ENCODE data around the gene ARHGAP45. TPM values are rescaled to one million over a fixed set of nuclear protein-coding genes. Genes with fewer than 3 reads are reported as not detected.

ARHGAP45 gene
- total RNA-seq, 4 donors from 2014 or later = 82.6 to 187 (median 118) TPM

DNA sequence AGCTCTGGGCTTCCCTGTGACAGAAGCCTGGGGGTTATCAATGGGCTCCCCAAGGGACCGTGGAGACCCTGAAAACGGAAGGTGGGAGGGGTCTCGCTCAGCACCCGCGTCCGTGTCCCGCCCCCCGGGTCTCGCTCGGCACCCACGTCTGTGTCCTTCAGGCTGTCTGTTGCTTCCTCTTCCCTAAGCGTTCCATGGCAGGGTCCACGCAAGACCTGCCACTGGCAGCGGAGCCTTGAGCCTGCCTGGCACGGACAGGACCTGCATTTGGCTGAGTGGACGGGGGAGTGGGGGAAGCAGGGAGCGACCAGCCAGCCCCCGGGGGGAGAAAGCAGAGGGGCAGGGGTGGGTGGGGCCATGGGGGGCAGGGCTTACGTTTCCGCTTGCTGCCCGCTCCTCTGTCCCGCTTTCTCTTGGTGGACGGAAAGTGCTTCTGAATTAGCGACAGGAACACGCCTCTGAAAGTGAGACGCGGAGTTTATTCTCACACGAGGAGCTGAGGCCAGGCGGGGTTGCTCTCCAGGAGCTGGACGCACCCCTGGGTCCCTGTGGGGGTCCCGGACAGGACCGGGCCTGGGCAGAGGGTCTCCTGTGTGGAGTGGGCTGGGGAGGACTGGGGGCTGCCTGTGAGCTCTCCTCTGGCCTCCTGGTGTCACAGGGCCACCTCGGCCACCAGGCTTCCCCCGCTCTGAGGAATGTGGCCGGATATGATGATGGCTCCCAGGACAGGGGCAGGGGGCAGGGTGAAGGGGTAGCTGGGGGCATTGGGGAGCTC, 48.9 kb downstream of the ARHGAP45 start:
- Histone ChIP-seq H3K27ac (no peak overlapping the region), H3K4me3 (no peak overlapping the region), H3K36me3 (peaks cover 0 to 88% (median 0%) of the 10 kb centered on the region in 3 donors), H3K4me1 (peaks cover 0 to 21% (median 12%) of the 10 kb centered on the region in 4 donors), H3K9me3 (no peaks in the 10 kb centered on the region), H3K27me3 (no peaks in the 10 kb centered on the region)
- TF ChIP-seq POLR2A (IDR thresholded peaks at IDR 0.05) = no peak
- TF ChIP-seq, protein P1, sequence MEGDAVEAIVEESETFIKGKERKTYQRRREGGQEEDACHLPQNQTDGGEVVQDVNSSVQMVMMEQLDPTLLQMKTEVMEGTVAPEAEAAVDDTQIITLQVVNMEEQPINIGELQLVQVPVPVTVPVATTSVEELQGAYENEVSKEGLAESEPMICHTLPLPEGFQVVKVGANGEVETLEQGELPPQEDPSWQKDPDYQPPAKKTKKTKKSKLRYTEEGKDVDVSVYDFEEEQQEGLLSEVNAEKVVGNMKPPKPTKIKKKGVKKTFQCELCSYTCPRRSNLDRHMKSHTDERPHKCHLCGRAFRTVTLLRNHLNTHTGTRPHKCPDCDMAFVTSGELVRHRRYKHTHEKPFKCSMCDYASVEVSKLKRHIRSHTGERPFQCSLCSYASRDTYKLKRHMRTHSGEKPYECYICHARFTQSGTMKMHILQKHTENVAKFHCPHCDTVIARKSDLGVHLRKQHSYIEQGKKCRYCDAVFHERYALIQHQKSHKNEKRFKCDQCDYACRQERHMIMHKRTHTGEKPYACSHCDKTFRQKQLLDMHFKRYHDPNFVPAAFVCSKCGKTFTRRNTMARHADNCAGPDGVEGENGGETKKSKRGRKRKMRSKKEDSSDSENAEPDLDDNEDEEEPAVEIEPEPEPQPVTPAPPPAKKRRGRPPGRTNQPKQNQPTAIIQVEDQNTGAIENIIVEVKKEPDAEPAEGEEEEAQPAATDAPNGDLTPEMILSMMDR (IDR thresholded peaks at IDR 0.05) = no peak
- no peak for DNase-seq

DNA sequence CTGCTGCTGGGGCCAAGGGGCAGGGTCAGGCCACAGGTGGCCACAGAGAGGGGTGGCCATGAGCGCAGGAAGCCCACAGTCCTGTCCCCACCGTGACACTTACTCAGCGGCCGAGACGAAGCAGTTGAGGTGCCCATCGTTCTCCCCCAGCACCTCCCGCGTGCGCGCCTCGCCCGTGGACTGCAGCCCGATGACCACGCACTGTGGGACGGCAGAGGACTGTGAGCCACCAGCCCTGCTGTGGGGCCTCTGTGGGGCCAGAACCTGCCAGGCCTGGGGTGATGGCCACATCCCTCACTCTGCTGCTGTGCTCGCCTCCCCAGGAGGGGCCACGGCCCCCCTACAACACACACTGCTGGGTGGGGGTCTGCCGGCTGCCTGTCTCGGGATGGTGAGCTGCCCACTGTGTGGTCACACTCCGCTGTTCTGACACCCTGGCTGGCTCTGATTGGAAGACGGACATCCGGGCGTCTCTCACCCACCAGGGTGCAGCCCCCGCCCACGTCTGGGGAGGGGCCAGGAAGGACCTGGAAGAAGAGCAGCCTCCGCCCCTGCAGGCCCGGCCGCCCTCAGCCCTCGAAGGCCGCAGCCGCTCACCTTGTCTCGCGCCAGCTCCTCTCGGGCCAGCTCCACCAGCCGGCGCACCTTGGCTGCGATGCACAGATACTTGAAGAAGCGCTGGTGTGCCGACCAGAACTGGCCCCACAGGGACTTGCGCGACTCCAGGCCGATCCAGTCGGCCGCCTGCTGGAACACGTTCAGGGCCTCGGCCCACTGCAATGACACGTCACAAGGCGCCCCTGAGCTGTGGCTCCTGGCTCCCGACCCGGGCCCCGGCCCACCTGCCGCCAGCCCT, 50.0 kb downstream of the ARHGAP45 start:
- H3K27ac ChIP-seq = no peak overlapping the region
- no peak for DNase-seq
- no peak for TF ChIP-seq POLR2A (IDR thresholded peaks at IDR 0.05)
- TF ChIP-seq, protein P1 (IDR thresholded peaks at IDR 0.05) = no peak
- H3K27me3 ChIP-seq = no peaks in the 10 kb centered on the region
- no peaks in the 10 kb centered on the region for H3K9me3 ChIP-seq
- no peak overlapping the region for H3K4me3 ChIP-seq
- peaks cover 0 to 88% (median 0%) of the 10 kb centered on the region in 3 donors for H3K36me3 ChIP-seq
- peaks cover 0 to 21% (median 12%) of the 10 kb centered on the region in 4 donors for H3K4me1 ChIP-seq

DNA sequence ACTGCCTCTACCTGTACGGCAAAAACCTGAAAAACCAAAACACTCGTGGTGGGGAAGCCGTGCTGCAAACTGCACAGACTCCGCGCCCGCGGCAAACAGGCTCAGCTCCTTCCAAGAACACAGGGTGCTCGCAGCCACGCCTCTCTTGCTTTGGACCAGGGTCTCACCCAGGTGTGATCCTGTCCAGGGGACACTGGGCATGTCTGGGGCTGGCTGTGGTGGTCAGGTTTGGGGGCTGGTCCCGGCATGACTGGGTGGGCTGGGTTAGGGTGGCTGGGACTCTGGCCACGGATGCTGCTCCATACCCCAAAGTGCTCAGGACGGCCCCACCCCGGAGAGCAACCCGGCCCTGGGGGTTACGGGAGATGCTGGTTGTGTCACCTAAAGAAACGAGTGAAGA, 50.7 kb downstream of the ARHGAP45 start:
- Histone ChIP-seq H3K9me3 (no peaks in the 10 kb centered on the region), H3K4me3 (no peak overlapping the region), H3K36me3 (peaks cover 0 to 89% (median 0%) of the 10 kb centered on the region in 3 donors), H3K27me3 (no peaks in the 10 kb centered on the region), H3K4me1 (peaks cover 0 to 17% (median 11%) of the 10 kb centered on the region in 4 donors), H3K27ac (no peak overlapping the region)
- TF ChIP-seq, protein P1 (IDR thresholded peaks at IDR 0.05) = no peak
- TF ChIP-seq POLR2A (IDR thresholded peaks at IDR 0.05) = no peak
- no peak for DNase-seq

DNA sequence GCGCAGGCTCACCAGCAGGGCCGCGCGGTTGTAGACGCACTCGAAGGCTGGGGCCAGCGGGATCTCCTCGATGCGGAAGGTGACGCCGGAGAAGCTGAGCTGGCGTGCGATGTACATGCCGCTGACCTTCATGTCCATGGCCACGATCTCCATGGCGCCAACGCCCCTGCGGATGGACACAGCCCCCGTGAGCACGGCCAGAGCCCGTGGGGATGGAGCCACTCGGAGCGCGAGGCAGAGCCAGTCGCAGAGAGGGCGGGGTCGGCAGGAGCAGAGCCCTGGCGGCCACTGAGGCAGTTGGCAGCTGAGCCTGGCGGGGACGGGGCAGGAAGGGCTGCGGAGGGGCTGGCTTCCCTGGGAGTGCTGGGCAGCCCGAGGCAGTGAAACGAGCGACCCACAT, 52.0 kb downstream of the ARHGAP45 start:
- peaks cover 0 to 100% (median 0%) of the 10 kb centered on the region in 3 donors for H3K36me3 ChIP-seq
- TF ChIP-seq, protein P1 (IDR thresholded peaks at IDR 0.05) = no peak
- no peak for TF ChIP-seq POLR2A (IDR thresholded peaks at IDR 0.05)

DNA sequence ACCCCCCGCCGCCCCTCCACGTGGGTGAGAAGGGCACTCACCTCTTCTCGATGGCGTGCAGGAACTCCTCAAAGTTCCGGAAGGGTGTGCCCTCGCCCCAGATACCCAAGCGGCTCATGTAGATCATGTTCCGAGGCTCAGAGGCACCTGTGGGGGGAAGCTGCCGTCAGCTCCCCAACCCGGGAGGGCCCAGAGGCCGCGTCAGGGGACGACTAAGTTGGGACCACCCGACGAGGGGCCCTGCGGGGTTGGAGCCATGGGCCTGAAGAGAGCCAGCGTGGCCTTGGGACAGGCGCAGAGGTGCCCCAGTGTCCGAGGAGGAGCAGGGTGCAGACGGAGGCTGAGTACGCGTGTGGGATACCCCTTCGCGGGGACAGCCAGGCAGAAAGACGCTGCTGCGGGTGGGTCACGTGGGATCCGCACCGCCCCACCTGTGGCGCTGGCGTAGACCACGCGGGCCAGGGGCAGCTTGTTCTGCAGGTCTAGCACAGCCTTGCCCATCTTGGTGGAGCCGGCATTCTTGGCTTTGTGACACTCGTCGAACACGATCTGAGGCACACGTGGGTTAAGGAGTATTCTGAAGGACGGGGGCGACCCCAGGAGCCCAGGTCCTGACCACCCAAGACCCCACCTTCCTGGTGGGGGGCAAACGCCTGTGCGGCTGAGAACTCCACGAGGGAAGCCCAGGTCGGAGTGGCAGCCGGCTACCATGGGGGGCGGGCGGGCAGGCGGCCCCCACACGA, 52.7 kb downstream of the ARHGAP45 start:
- no peak for DNase-seq
- no peak for TF ChIP-seq POLR2A (IDR thresholded peaks at IDR 0.05)
- TF ChIP-seq, protein P1 (IDR thresholded peaks at IDR 0.05) = no peak
- peaks cover 0 to 100% (median 0%) of the 10 kb centered on the region in 3 donors for H3K36me3 ChIP-seq
- H3K4me1 ChIP-seq = no peaks in the 10 kb centered on the region
- H3K27me3 ChIP-seq = no peaks in the 10 kb centered on the region
- H3K9me3 ChIP-seq = no peaks in the 10 kb centered on the region
- H3K4me3 ChIP-seq = no peak overlapping the region
- H3K27ac ChIP-seq = no peak overlapping the region

More for the DNA sequence above, 52.0 kb downstream of the ARHGAP45 start:
- no peak for DNase-seq
- Histone ChIP-seq H3K27ac (no peak overlapping the region), H3K4me1 (peaks cover 0 to 5% (median under 1%) of the 10 kb centered on the region in 4 donors), H3K4me3 (no peak overlapping the region), H3K9me3 (no peaks in the 10 kb centered on the region), H3K27me3 (no peaks in the 10 kb centered on the region)

Measured in Peyer's patch (tissue), 4 donors.